ENCODE measurements around the gene POTEM. TPM values are rescaled to one million over a fixed set of nuclear protein-coding genes. Genes with fewer than 3 reads are reported as not detected.
"Not testable (repeated sequence)": the region's sequence is repeated elsewhere in the genome, so short reads cannot be mapped to it uniquely, and the experiment has no call there.

Gene POTEM
- total RNA-seq, 3 donors from 2014 or later, result not detected

GRCh38 chr14:19007678-19008077 is 40.4 kb downstream of the POTEM start:
- intact Hi-C loops (cut with DNase I, micrococcal nuclease); H3K4me3 ChIP-seq; H3K9me3 ChIP-seq; H3K4me1 ChIP-seq (ENCODE audit: low read depth); H3K36me3 ChIP-seq (ENCODE audit: low read depth); ATAC-seq: not testable (repeated sequence)
- peak in 1 of 3 donors; percentile 34 for DNase-seq

- intact Hi-C loops (cut with DNase I, micrococcal nuclease); H3K4me3 ChIP-seq; H3K9me3 ChIP-seq; DNase-seq; H3K36me3 ChIP-seq (ENCODE audit: low read depth); ATAC-seq; H3K4me1 ChIP-seq (ENCODE audit: low read depth): not testable (repeated sequence)
Observed at GRCh38 chr14:19011029-19011428, 43.8 kb downstream of the POTEM start.

- peak in 1 of 3 donors; percentile 31 for DNase-seq
- H3K9me3 ChIP-seq; H3K4me3 ChIP-seq; ATAC-seq; H3K36me3 ChIP-seq (ENCODE audit: low read depth); intact Hi-C loops (cut with DNase I, micrococcal nuclease); H3K4me1 ChIP-seq (ENCODE audit: low read depth): not testable (repeated sequence)
Observed at GRCh38 chr14:19011703-19012102, 44.5 kb downstream of the POTEM start.

DNA sequence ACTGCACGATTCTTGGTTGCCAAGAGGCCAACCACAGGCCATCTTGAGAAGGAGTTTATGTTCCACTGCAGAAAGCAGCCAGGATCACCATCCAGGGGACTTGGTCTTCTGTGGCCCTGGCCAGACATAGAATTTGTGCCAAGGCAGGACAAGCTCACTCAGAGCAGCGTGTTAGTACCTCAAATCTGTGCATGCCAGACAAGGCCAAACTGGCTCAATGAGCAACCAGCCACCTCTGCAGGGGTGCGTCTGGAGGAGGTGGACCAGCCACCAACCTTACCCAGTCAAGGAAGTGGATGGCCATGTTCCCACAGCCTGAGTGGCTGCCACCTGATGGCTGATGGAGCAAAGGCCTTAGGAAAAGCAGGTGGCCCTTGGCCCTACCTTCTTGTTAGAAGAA is 48.0 kb downstream of the POTEM start:
- DNase-seq; H3K9me3 ChIP-seq; H3K4me1 ChIP-seq (ENCODE audit: low read depth); intact Hi-C loops (cut with DNase I, micrococcal nuclease); H3K4me3 ChIP-seq; H3K36me3 ChIP-seq (ENCODE audit: low read depth): not testable (repeated sequence)
- peak; percentile 31 for ATAC-seq

DNA sequence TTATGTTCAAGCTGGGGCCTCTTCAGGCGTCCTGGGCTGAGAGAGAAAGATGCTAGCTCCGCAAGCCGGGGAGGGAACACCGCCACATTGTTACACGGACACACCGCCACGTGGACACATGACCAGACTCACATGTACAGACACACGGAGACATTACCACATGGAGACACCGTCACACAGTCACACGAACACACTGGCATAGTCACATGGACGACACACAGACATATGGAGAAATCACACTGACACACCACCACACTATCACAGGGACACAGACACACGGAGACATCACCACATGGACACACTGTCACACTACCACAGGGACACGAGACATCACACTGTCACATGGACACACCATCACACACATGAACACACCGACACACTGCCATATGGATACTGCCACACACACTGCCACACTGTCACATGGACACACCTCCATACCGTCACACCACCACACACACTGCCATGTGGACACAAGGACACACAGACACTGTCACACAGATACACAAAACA is 57.9 kb downstream of the POTEM start:
- DNase-seq; H3K4me3 ChIP-seq; H3K9me3 ChIP-seq; H3K36me3 ChIP-seq (ENCODE audit: low read depth); intact Hi-C loops (cut with DNase I, micrococcal nuclease); H3K4me1 ChIP-seq (ENCODE audit: low read depth); ATAC-seq: not testable (repeated sequence)

DNA sequence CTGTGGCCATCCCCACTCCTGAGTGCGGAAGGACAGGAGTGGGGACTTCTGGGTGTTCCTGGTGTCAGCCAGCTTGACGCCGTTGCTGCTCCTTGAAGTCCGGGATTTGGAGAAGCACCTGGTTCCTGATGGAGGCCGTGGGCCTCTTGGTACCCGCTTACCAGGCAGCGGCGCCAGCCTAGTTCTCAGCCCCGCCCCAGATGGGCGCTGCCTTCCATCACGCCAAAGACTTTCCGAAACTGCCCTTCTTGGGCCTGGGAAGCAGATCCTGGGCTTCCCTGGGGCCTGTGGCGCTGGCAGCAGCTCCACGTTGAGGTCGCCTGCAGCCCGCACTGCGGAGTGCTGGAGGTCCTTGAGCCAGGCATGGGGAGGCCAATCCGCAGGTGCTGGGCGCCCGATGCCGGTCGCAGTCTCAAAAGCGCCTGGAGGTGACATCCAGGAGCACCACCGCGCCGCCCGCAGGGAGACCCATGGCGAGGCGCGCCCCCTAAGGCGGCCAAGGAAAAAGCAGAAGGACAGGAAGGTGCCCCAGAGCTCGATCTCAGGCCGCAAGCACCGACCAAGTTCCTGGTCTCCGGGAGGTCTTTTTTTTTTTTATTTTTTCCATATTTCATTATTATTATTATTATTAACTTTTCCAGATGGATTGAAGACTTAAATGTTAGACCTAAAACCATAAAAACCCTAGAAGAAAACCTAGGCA is 59.6 kb downstream of the POTEM start:
- ATAC-seq; intact Hi-C loops (cut with DNase I, micrococcal nuclease); H3K4me3 ChIP-seq; H3K4me1 ChIP-seq (ENCODE audit: low read depth); H3K9me3 ChIP-seq; H3K36me3 ChIP-seq (ENCODE audit: low read depth); DNase-seq: not testable (repeated sequence)

- H3K4me3 ChIP-seq; H3K9me3 ChIP-seq; ATAC-seq; H3K4me1 ChIP-seq (ENCODE audit: low read depth); intact Hi-C loops (cut with DNase I, micrococcal nuclease); H3K36me3 ChIP-seq (ENCODE audit: low read depth); DNase-seq: not testable (repeated sequence)
Observed at GRCh38 chr14:19027895-19028294, 60.7 kb downstream of the POTEM start.

- intact Hi-C loops (cut with DNase I, micrococcal nuclease); ATAC-seq; H3K36me3 ChIP-seq (ENCODE audit: low read depth); H3K9me3 ChIP-seq; H3K4me3 ChIP-seq; DNase-seq; H3K4me1 ChIP-seq (ENCODE audit: low read depth): not testable (repeated sequence)
Observed at GRCh38 chr14:19036811-19037382, 69.7 kb downstream of the POTEM start.

DNA sequence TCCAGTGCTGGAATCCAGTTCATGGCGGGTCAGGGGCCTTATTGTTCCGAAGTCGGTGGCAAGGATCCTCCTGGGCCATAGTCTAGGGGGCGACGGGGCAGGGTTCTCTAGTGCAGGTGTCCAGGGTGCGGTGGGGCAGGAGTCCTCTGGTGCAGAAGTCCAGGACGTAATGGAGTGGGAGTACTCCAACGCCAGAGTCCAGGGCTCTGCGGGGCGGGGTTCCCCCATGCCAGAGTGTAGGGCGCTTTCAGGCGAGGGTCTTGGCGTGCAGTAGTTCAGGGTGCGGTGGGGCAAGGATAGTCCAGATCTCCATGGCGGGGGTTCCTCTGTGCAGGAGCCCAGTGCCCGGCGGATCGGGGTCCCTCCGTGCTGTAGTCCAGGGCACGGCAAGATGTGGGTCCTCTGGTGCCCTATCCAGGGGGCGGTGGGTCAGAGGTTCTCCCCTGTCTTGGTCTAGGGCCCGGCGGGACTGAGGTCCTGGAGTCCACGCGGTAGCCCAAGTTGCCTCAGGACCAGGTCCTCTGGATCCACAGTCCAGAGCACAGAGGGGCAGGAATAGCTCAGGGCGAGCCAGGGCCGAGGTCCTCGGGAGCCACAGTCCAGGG is 70.9 kb downstream of the POTEM start:
- DNase-seq, result peak in 2 of 3 donors; percentile 11 to 39
- H3K9me3 ChIP-seq; H3K36me3 ChIP-seq (ENCODE audit: low read depth); H3K4me3 ChIP-seq; intact Hi-C loops (cut with DNase I, micrococcal nuclease); H3K4me1 ChIP-seq (ENCODE audit: low read depth): not testable (repeated sequence)
- ATAC-seq, result peak; percentile 15

GRCh38 chr14:19038785-19039184 is 71.6 kb downstream of the POTEM start:
- H3K36me3 ChIP-seq (ENCODE audit: low read depth); intact Hi-C loops (cut with DNase I, micrococcal nuclease); H3K4me1 ChIP-seq (ENCODE audit: low read depth); ATAC-seq; H3K4me3 ChIP-seq; H3K9me3 ChIP-seq; DNase-seq: not testable (repeated sequence)

- ATAC-seq; intact Hi-C loops (cut with DNase I, micrococcal nuclease); H3K9me3 ChIP-seq; DNase-seq; H3K36me3 ChIP-seq (ENCODE audit: low read depth); H3K4me3 ChIP-seq; H3K4me1 ChIP-seq (ENCODE audit: low read depth): not testable (repeated sequence)
Observed at GRCh38 chr14:19043384-19043783, 76.2 kb downstream of the POTEM start.
